ENCODE results near the gene LCE6A.

LCE6A gene, protein sequence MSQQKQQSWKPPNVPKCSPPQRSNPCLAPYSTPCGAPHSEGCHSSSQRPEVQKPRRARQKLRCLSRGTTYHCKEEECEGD

DNA sequence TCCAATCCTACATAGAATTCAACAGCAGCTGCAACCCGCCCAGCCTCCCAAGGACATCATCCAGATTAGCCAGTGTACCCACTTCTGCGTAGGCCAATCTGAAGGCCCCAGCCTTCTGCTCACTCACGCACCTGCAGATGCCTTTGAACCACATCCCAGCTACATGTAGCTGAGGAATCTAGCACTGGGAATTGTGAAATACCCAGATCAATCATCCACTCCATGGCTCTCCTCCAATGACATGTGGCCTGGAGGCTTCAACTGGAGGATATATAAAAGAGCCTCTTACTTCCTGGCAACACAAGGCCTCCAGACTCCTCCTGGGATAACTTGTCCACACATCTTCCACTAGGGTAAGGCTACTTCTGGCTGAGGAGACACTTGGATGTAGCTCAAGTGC is at the start of gene LCE6A:
LCE6A (plus strand) TSS at position 301 of the 400 bp plus-strand sequence. CDS start 665 bp downstream, outside the sequence.
- DNase-seq (ENCODE audit: low read depth), result no peak
- in situ Hi-C loops (cut with HindIII; ENCODE audit: low sequenced_read_pairs), result no loop called here
- TF ChIP-seq, protein P1, sequence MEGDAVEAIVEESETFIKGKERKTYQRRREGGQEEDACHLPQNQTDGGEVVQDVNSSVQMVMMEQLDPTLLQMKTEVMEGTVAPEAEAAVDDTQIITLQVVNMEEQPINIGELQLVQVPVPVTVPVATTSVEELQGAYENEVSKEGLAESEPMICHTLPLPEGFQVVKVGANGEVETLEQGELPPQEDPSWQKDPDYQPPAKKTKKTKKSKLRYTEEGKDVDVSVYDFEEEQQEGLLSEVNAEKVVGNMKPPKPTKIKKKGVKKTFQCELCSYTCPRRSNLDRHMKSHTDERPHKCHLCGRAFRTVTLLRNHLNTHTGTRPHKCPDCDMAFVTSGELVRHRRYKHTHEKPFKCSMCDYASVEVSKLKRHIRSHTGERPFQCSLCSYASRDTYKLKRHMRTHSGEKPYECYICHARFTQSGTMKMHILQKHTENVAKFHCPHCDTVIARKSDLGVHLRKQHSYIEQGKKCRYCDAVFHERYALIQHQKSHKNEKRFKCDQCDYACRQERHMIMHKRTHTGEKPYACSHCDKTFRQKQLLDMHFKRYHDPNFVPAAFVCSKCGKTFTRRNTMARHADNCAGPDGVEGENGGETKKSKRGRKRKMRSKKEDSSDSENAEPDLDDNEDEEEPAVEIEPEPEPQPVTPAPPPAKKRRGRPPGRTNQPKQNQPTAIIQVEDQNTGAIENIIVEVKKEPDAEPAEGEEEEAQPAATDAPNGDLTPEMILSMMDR (IDR thresholded peaks at IDR 0.05; ENCODE audit: low read depth, low read length, missing control alignments), result no peak
- H3K4me3 ChIP-seq (ENCODE audit: low read depth, low read length), result no peak within 1 kb of the TSS

- in situ Hi-C loops (cut with HindIII; ENCODE audit: low sequenced_read_pairs), result no loop called here
- DNase-seq (ENCODE audit: low read depth), result no peak
- TF ChIP-seq, protein P1 (IDR thresholded peaks at IDR 0.05; ENCODE audit: low read depth, low read length, missing control alignments), result no peak
- no peak overlapping the region for H3K4me3 ChIP-seq (ENCODE audit: low read depth, low read length)
These were observed 47.0 kb upstream of the LCE6A start for GRCh38 chr1:152795686-152796085.

GRCh38 chr1:152796421-152796820 is 46.2 kb upstream of the LCE6A start, which contains the start of gene LCE1D:
TSS of gene LCE1D (plus strand) at chr1:152796721. CDS start at chr1:152797795, 1,074 bp downstream.
- H3K4me3 ChIP-seq (ENCODE audit: low read depth, low read length), result no peak within 1 kb of the TSS
- no peak for DNase-seq (ENCODE audit: low read depth)
- in situ Hi-C loops (cut with HindIII; ENCODE audit: low sequenced_read_pairs), result no loop called here
- TF ChIP-seq, protein P1 (IDR thresholded peaks at IDR 0.05; ENCODE audit: low read depth, low read length, missing control alignments), result no peak

DNA sequence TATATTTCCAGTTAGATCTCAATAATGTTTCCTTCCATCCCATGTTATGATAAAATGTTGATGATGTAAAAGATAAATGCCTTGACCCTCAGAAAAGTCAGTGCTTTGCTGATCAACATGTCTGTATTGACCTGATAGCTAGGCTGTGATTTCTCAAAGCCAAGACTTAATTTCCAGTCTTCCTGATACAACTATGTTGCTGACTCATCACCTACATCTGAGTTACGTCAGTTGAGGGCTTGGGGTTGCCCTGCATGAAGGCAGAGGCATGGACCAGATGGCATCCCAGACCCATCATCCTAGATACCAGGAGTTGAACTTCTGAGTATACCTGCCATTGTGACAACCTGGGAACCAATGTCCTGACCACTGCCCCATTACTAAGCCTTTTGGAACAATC is 41.3 kb upstream of the LCE6A start:
- H3K4me3 ChIP-seq (ENCODE audit: low read depth, low read length), result no peak overlapping the region
- DNase-seq (ENCODE audit: low read depth), result no peak
- TF ChIP-seq, protein P1 (IDR thresholded peaks at IDR 0.05; ENCODE audit: low read depth, low read length, missing control alignments), result no peak
- in situ Hi-C loops (cut with HindIII; ENCODE audit: low sequenced_read_pairs), result no loop called here

DNA sequence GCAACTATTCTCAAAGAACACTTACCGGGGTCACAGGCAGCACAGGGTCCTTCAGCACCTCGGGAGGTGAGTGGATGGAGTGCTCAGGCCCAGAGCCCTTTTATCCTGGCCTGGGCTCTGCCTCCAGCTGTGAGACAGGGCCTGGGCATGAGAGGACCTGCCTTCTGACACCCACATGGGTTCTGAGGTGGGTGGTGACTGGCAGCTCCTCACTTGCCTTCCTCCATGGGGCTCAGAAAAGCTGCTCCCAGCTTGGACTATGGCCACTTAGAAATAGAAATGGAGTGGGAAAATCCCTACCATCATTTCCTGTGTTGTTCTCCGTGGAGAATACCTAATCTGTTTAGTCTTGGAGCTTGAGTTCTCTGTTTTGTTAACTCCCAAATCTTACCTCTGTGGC is 36.1 kb upstream of the LCE6A start, which contains the start of gene LCE1C:
LCE1C (minus strand) TSS at position 76 of the 400 bp plus-strand sequence. CDS start 1,173 bp downstream, outside the sequence.
- TF ChIP-seq, protein P1 (IDR thresholded peaks at IDR 0.05; ENCODE audit: low read depth, low read length, missing control alignments), result no peak
- DNase-seq (ENCODE audit: low read depth), result no peak
- in situ Hi-C loops (cut with HindIII; ENCODE audit: low sequenced_read_pairs), result no loop called here
- no peak within 1 kb of the TSS for H3K4me3 ChIP-seq (ENCODE audit: low read depth, low read length)

GRCh38 chr1:152811050-152811449 is 31.6 kb upstream of the LCE6A start:
- no peak for DNase-seq (ENCODE audit: low read depth)
- no peak overlapping the region for H3K4me3 ChIP-seq (ENCODE audit: low read depth, low read length)
- in situ Hi-C loops (cut with HindIII; ENCODE audit: low sequenced_read_pairs), result no loop called here
- TF ChIP-seq, protein P1 (IDR thresholded peaks at IDR 0.05; ENCODE audit: low read depth, low read length, missing control alignments), result no peak

Data from astrocyte of the cerebellum (primary cell).